GM21390 (cell line): ENCODE results near the gene LSM3.

Experiments used
- ATAC-seq: cut with Tn5 transposase; IDR thresholded peaks from one replicate; pipeline ENCODE4 v1.9.1; 2021; ENCODE audit not compliant: unreplicated experiment

The LSM3 gene

DNA sequence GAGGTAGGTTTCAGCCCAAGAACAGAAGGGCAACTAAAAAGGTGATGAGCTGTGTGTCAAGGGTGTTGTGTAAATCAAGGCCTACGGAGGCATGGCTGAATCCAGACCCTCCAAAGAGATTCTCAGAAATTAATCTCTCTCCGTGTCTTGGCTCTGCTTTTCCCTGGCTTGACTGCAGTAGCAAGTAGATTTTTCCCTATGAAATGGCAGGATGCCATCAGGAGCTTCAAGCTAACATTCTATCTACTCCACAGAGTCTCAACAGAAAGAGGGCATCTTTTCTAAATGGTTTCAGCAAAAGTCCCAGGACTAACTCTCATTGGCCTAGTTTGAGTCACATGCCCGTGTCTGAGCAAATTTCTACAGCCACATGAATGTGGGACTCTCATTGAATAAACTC, 58.3 kb downstream of the LSM3 start:
- ATAC-seq: no peak

DNA sequence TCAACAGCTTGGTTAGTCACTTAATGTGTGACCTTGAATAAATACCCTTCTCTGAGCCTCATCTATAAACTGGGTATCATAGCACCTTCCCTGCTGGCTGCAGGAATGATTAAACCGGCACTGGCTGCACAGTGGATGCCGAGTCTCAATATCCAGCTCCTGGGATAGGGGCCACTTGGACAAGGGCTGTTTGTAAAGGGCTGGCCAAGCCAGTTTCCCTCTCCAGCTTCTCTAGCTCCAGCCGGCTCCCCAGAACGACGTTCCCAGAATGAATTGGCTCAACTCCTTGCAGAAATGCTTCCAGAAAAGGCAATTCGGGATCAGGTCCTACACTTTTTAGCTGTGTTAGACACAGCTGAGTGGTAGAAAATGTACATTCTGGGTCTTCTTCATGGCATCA, 58.8 kb downstream of the LSM3 start:
- no peak for ATAC-seq

DNA sequence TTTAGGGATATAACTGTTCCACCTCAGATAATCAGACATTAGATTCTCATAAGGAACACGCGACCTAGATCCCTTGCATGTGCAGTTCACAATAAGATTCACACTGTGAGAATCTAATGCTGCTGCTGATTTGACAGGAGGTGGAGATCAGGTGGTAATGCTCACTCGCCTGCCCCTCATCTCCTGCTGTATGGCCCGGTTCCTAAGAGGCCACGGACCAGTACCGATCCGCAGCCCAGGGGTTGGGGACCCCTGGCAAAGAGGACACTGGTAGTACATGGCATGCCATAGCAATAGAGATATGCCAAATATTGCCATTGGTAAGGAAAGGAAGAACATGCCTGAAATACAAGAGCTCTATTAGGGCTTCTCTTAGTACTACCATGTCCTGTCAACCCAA, 59.7 kb downstream of the LSM3 start:
- ATAC-seq: no peak

DNA sequence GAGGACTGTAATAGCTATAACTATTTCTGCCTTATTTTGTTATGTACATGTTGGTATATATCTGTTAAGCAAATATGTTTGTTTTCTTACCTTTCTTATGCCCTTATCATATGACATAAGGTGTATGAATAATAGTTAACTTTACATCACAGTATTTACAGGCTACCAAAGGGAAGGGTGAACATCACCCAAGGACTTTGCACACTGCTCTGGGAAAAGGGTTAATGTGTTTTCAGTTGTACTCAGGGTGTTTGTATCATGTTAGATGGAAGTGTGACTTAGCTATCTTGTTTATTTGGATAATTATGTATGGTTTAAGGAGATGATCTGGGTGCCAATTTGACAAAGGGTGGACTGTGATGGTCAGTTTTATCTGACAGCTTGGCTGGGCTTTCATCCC, 60.3 kb downstream of the LSM3 start:
- no peak for ATAC-seq

DNA sequence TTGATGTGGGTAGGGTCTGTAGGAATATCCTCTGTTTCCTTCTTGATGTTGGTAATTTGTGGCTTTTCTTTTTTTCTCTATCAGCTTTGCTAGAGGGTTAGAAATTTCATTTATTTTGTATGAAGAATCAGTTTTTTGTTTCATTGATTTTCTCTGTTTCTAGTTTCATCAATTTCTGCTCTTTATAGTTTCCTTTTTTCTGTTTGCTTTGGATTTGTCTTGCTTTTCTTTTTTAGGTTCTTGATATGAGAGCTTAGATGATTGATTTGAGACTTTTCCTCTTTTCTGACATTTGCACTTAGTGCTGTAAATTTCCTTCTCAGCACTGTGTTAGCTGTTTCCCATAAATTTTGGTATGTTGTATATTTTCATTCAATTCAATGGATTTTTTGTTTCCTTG, 61.3 kb downstream of the LSM3 start:
- ATAC-seq: no peak

DNA sequence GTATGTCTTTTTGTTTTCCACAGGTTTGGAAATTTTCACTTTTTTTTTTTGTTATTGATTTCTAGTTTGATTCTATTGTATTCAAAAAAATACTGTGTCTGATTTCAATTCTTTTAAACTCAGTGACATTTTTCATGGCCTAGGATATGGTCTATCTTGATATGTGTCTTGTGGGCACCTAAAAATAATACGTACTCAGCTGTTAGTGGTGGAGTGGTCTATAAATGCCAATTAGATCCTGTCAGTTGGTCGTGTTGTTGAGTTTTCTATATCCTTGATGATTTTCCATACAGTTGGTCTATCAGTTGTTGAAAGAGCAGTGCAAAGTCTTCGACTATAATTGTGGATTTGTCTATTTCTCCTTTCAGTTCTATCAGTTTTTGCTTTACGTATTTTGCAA, 61.7 kb downstream of the LSM3 start:
- ATAC-seq: no peak

DNA sequence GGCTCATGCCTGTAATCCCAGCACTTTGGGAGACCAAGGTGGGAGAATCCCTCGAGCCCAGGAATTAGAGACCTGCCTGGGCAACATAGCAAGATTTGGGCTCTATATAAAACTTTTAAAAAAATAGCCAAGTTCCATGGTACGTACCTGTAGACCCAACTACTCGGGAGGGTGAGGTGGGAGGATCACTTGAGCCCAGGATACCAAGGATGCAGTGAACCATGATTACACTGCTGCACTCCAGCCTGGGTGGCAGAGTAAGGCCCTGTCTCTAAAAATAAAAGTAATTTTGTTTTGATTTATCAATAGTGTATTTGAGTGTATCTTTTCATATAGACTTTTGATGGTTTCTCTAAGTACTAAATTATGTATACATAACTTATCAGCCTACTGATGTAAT, 63.1 kb downstream of the LSM3 start:
- ATAC-seq: no peak

DNA sequence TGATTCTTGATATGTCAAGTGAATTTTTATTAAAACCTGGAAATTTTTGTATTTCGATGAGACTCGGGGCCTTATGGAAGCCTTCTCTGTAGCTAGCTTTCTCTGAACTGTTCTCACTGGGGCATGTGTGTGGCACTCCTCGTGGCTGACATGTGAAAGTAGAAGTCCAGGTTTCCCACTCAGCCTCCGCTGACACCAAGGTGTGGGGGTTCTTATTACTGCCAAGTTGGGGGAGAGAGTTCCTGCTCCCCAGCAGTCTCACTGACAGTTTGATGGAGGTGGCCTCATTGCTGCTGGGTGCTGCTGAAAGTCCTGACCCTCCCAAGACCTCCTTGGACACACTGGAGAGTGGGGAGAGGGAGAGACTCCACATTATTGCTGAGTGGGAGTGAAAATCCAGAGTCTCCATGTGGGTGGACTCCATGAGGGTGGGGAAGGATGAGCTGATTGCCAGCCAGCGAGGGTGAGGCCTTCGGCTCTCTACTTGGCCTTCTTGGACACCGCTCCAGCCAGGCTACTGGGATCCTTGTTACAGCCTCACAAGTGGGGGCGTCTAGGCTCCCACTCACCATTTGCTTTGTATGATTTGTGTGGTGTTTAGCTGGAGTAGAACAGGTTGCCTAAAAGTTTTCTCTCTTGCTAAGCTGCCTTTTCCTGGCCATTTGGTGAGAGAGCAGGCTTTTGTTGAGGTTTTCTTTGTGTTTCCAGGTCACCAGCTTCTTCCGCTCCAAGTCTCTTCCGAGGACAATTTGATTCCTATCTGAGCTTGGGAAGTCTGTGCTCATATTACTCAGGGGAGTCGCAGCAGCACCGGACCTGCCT, 64.1 kb downstream of the LSM3 start:
- ATAC-seq: no peak

DNA sequence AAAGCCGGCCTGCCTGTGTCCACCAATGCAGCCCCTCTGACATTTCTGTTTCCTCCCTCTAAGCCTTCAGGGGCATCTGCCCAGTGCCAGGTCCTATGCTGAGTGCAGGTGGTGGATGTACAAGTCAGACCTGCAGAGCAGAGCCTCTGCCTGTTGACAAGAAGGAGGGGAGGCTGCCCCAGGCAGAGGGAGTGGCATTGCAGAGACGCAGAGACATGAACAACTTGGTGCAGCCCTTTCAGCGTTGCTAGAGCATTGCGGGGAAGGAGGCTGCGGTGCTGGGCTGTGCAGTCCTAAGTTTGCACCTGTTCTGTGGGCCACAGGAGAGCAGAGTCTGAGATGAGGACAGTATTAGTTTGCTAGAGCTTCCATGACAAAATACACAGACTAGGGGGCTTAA, 65.2 kb downstream of the LSM3 start:
- ATAC-seq: no peak

DNA sequence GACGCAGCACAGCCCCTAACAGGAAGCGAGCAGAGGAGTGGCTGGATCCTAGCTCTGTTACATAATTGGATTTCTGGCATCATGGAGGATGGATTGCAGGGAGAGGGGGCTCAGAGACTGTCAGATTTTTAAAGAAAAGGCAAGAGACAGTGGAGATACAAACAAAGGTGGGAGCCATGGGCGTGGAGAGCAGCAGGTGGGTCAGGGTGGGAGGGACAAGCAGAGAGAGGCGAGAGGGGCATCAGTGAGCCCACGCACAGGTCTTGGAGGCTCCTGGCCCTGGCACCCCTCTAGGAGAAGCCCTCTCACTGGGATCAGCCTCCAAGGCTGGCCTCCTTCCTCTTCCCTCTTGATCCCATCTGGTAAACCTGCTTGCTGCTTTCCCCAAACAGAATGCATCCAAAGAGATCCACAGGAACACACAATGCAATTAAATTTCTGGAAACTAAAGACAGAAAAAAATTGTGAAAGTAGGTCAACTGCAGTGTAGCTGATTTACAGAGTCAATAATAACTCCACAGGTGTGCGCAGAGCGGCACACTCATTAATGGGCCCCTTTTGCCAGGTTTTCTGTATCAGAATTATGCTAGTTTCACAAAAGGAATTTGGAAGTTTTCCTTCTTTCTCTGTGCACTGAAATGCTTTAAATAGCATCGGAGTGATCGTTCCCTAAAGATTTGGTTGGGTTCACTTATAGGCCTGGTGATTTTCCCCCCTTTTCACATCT, 66.1 kb downstream of the LSM3 start:
- ATAC-seq: no peak

DNA sequence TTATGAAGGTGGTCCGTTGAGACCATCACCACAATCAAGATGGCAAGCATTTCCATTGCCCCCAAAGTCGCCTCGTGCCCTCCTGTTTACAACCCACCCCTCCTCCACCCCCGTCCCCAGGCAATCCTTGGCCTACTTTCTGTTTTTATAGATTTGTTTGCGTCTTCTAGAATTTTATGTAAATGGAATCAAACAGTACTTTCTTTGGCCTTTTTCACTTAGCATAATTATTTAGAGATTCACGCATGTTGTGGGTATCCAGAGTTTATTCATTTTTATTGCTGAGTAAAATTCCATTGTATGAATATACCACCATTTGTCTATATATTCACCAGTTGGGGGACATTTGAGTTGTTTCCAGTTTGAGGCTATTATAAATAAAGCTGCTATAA, 66.6 kb downstream of the LSM3 start:
- ATAC-seq: no peak

DNA sequence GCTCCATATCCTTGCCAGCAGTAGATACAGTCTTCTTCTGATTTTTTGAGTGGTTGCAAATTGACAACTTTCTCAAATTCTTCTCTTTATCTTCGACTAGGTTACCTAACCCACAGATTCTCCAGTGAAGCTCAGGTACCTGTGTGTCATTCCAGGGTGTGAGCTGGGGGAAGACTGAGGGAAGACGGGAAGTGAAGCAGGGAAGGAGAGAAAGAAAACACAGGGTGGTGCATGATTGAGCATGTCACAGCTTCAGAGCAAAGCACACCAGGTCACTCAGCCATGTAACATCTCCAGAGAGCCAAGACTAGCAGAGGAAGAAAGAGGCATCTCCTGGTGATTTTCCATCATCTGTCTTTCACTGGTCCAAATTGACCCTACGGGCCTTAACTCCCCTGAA, 67.2 kb downstream of the LSM3 start:
- no peak for ATAC-seq

DNA sequence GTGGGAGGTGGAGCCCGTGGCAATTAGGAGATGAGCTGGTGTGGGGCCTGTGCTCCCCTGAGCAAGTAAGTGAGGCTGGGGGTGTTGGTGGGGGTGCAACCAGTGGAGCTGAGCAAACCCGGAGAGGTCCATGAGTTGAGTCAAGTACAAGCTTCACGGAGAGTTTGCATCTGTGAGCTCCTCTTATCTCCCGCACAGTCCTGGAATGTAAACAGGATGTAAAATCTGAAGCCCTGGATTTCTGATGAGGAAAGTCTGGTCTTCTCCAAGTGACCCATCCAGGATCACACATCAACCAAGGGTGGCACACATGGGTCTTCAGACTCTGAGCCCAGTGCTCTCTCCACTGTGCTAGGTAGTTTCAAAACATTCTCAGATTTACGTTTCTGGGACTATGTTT, 67.8 kb downstream of the LSM3 start:
- ATAC-seq: no peak

DNA sequence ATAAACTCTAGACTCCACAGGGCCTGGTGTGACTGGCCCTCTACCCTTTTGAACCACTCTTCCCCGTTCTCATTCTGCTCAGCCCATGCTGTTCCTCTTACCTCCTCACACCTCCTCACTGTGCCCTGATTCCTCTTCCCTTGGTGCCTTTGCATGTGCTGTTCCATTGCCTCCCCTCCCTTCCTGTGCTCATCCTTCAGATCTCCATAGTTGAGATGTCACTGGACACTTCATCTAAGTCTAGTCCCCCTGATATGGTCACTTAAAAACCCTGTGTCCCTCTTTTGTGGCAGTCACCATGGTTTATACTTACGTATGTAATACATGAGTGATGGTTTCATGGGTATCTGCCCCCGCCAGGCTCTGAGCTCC, 69.8 kb downstream of the LSM3 start:
- no peak for ATAC-seq

DNA sequence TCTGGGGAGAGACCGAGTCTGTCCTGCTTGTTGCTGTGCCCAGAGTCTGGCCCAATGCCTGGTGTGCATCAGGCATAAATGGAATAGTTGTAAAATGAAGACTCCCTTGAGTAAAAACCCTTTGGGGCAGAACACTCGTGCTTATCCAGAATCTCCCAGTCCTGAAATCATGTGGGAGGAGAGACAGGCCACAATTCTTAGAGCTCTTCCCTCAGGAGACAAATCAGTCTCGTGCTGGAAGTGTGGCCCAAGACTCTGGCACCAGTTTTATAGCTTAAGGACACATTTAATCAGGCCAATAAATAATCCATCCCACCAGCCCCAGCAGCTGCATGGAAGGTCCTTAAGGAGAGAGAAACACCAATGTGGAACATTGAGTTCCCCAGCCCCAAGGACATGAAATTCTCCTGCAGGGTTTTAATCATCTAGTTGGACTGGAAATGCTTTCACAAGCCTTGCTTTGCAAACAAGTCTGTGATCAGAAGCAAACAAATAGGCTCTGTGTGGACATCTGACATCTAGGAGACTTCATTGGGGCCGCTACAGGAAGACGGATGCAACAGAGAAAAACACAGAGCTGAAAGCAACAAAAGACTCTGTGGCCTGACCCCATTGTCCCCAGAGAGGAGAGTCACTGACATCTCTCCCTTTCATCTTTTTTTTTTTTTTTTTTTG, 70.4 kb downstream of the LSM3 start:
- ATAC-seq: no peak
